HCT116 (cell line): ENCODE results near the gene RENBP. TPM values are rescaled to one million over a fixed set of nuclear protein-coding genes. Genes with fewer than 3 reads are reported as not detected.

Source experiments
- ATAC-seq: fragments of 200-7000 bp; cut with Tn5 transposase; 2 replicates; pipeline ENCODE4 v1.9.1; 2020; ENCODE audit warnings: mild to moderate bottlenecking, moderate library complexity
- BruUV-seq: library from RNA; stranded (reverse); fragments of 400-500 nt; replicated peaks from 2 replicates; lab custom pipeline; 2021; lab: Mats Ljungman, UMichigan
- CTCF ChIA-PET: fragments of 300-600 bp; sonication (Branson Sonifier 250); formaldehyde crosslinking; loops from one replicate; lab custom pipeline; 2021; ENCODE audit warnings: antibody characterized with exemption; lab: Charles Lee
- POLR2A ChIA-PET: fragments of 300-600, 350-600 bp; sonication (Branson Sonifier 250); formaldehyde crosslinking; loops from one replicate; lab custom pipeline; 2021; ENCODE audit warnings: antibody characterized with exemption; lab: Charles Lee
- RAD21 ChIA-PET, 2 experiments: fragments of 300-600 bp; sonication (Branson Sonifier 250); formaldehyde crosslinking; loops; one replicate each; lab custom pipeline; 2023; ENCODE audit warnings: low total read pairs in 2 of 2; ENCODE audit not compliant: uncharacterized antibody in 2 of 2, unreplicated experiment in 2 of 2, low non-redundant PET in 1 of 2; lab: Charles Lee
- DNase-seq: peaks from one replicate; pipeline ENCODE4 v3.0.0-alpha.2; 2010; ENCODE audit warnings: low read depth, low spot score
- H2AFZ ChIP-seq: fragments of 200-600 bp; shearing (Covaris generic), sonication (generic); 2 replicates; pipeline ENCODE4 v1.6.1; 2017; ENCODE audit warnings: low read depth, mixed run types, mixed read lengths, antibody characterized with exemption, low read length; ENCODE audit not compliant: poor library complexity, severe bottlenecking
- H3K27ac ChIP-seq: 2 replicates; pipeline ENCODE4 v1.5.1; 2012; ENCODE audit warnings: low read depth, low read length
- H3K27me3 ChIP-seq: fragments of 200-600 bp; sonication (generic); 2 replicates; pipeline ENCODE4 v1.6.1; 2016; ENCODE audit warnings: mixed run types, low read length, mixed read lengths; ENCODE audit not compliant: insufficient read depth
- H3K36me3 ChIP-seq, 2 experiments: fragments of 200-500 bp in 1 of 2; fragments of 200-600 bp in 1 of 2; sonication (Bioruptor generic) in 1 of 2; sonication (generic) in 1 of 2; 2 replicates each; pipeline versions ENCODE4 v1.5.1 to v1.6.1; 2014 to 2016; ENCODE audit warnings: low read length in 2 of 2, inconsistent platforms in 1 of 2, mixed read lengths in 1 of 2, mixed run types in 1 of 2; ENCODE audit not compliant: insufficient read depth in 2 of 2, control insufficient read depth in 1 of 2
- H3K4me1 ChIP-seq, 2 experiments: fragments of 200-600 bp in 1 of 2; sonication (generic) in 1 of 2; 2 replicates each; pipeline versions ENCODE4 v1.5.1 to v1.6.1; 2012 to 2017; ENCODE audit warnings: low read length in 2 of 2, inconsistent platforms in 1 of 2, mild to moderate bottlenecking in 1 of 2, mixed read lengths in 1 of 2, mixed run types in 1 of 2, moderate library complexity in 1 of 2; ENCODE audit not compliant: insufficient read depth in 2 of 2, control insufficient read depth in 1 of 2
- H3K4me2 ChIP-seq: fragments of 200-600 bp; sonication (generic); 2 replicates; pipeline ENCODE4 v1.6.1; 2017; ENCODE audit warnings: mixed run types, low read length, mixed read lengths
- H3K4me3 ChIP-seq, 2 experiments: fragments of 200-600 bp in 1 of 2; sonication (generic) in 1 of 2; replicated peaks in 1 of 2; 2 replicates each; pipeline ENCODE4 v1.5.1; 2011 to 2016; ENCODE audit warnings: low read length in 2 of 2, control low read depth in 1 of 2, low read depth in 1 of 2, mild to moderate bottlenecking in 1 of 2, mixed read lengths in 1 of 2, mixed run types in 1 of 2
- H3K79me2 ChIP-seq: fragments of 200-600 bp; sonication (generic); 2 replicates; pipeline ENCODE4 v1.6.1; 2017; ENCODE audit warnings: mild to moderate bottlenecking, mixed run types, low read length, moderate library complexity, mixed read lengths; ENCODE audit not compliant: insufficient read depth
- H3K9ac ChIP-seq: fragments of 200-600 bp; sonication (generic); 2 replicates; pipeline ENCODE4 v1.6.1; 2016; ENCODE audit warnings: low read length, mixed read lengths
- H3K9me2 ChIP-seq: fragments of 200-600 bp; sonication (generic), shearing (Covaris generic); 2 replicates; pipeline ENCODE4 v1.6.1; 2017; ENCODE audit warnings: mixed run types, mild to moderate bottlenecking, moderate library complexity; ENCODE audit not compliant: insufficient read depth
- H3K9me3 ChIP-seq, 2 experiments: fragments of 200-500 bp in 1 of 2; fragments of 200-600 bp in 1 of 2; sonication (Bioruptor generic) in 1 of 2; sonication (generic) in 1 of 2; 2 replicates each; pipeline ENCODE4 v1.6.1; 2014 to 2017; ENCODE audit warnings: low read length in 2 of 2, mixed read lengths in 2 of 2, inconsistent platforms in 1 of 2, low read depth in 1 of 2, mild to moderate bottlenecking in 1 of 2, mixed run types in 1 of 2, moderate library complexity in 1 of 2; ENCODE audit not compliant: control insufficient read depth in 1 of 2, insufficient read depth in 1 of 2
- H4K20me1 ChIP-seq: fragments of 200-600 bp; sonication (generic), shearing (Covaris generic); 2 replicates; pipeline ENCODE4 v1.6.1; 2017; ENCODE audit warnings: mixed run types, mild to moderate bottlenecking, moderate library complexity; ENCODE audit not compliant: insufficient read depth
- ATF3 ChIP-seq: IDR thresholded peaks from 2 replicates; pipeline ENCODE4 v1.6.1; 2012
- CBX3 ChIP-seq: IDR thresholded peaks from 2 replicates; pipeline ENCODE4 v1.6.1; 2012; ENCODE audit warnings: low read depth
- CTCF ChIP-seq, 3 experiments: fragments of 200-600 bp in 1 of 3; sonication (generic) in 1 of 3; IDR thresholded peaks in 2 of 3; conservative IDR thresholded peaks in 1 of 3; 2 replicates each; pipeline ENCODE4 v1.5.1; 2012 to 2017; ENCODE audit warnings: low read depth in 2 of 3, low read length in 2 of 3, antibody characterized with exemption in 1 of 3, borderline replicate concordance in 1 of 3, control low read depth in 1 of 3, mild to moderate bottlenecking in 1 of 3, mixed read lengths in 1 of 3, mixed run types in 1 of 3, moderate library complexity in 1 of 3; ENCODE audit not compliant: insufficient read depth in 1 of 3
- EGR1 ChIP-seq: IDR thresholded peaks from 2 replicates; pipeline ENCODE4 v1.6.1; 2012; ENCODE audit warnings: low read depth
- ELF1 ChIP-seq: IDR thresholded peaks from 2 replicates; pipeline ENCODE4 v1.6.1; 2012; ENCODE audit warnings: low read depth, borderline replicate concordance
- EZH2 ChIP-seq: fragments of 200-600 bp; sonication (generic); IDR thresholded peaks from 2 replicates; pipeline ENCODE4 v1.6.1; 2017; ENCODE audit warnings: antibody characterized with exemption, mixed run types
- EZH2phosphoT487 ChIP-seq: fragments of 200-600 bp; IDR thresholded peaks from 2 replicates; pipeline ENCODE4 v1.6.1; 2018; ENCODE audit warnings: antibody characterized with exemption, borderline replicate concordance
- FOSL1 ChIP-seq: IDR thresholded peaks from 2 replicates; pipeline ENCODE4 v1.6.1; 2012; ENCODE audit warnings: low read depth
- JUND ChIP-seq: IDR thresholded peaks from 2 replicates; pipeline ENCODE4 v1.6.1; 2012
- MAX ChIP-seq: IDR thresholded peaks from 2 replicates; pipeline ENCODE4 v1.6.1; 2012
- POLR2A ChIP-seq: IDR thresholded peaks from 2 replicates; pipeline ENCODE4 v1.7.0; 2011; ENCODE audit warnings: borderline replicate concordance; ENCODE audit not compliant: insufficient read depth, insufficient read length; ENCODE audit errors: extremely low read depth
- POLR2AphosphoS5 ChIP-seq: IDR thresholded peaks from 2 replicates; pipeline ENCODE4 v1.6.1; 2011; ENCODE audit warnings: mild to moderate bottlenecking, low read depth, low read length, moderate library complexity
- RAD21 ChIP-seq: IDR thresholded peaks from 2 replicates; pipeline ENCODE4 v1.6.1; 2012; ENCODE audit warnings: low read depth, mild to moderate bottlenecking
- REST ChIP-seq: IDR thresholded peaks from 2 replicates; pipeline ENCODE4 v1.6.1; 2012; ENCODE audit warnings: low read depth
- SP1 ChIP-seq: IDR thresholded peaks from 2 replicates; pipeline ENCODE4 v1.6.1; 2012; ENCODE audit warnings: low read depth
- TCF7L2 ChIP-seq: IDR thresholded peaks from 2 replicates; pipeline ENCODE4 v1.7.0; 2011; ENCODE audit warnings: borderline replicate concordance, inconsistent platforms; ENCODE audit not compliant: insufficient read depth, insufficient read length; ENCODE audit errors: extremely low read depth
- YY1 ChIP-seq: IDR thresholded peaks from 2 replicates; pipeline ENCODE4 v1.6.1; 2011; ENCODE audit warnings: low read length, low read depth, moderate library complexity, mild to moderate bottlenecking; ENCODE audit not compliant: insufficient replicate concordance; ENCODE audit errors: extremely low read depth
- ZBTB33 ChIP-seq: IDR thresholded peaks from 2 replicates; pipeline ENCODE4 v1.6.1; 2011; ENCODE audit warnings: mild to moderate bottlenecking, low read length, moderate library complexity; ENCODE audit not compliant: insufficient replicate concordance; ENCODE audit errors: extremely low read depth
- ZFX ChIP-seq: fragments of 450-650 bp; IDR thresholded peaks from 2 replicates; pipeline ENCODE4 v1.6.1; 2017
- ZNF274 ChIP-seq: fragments of 200-500 bp; sonication (Bioruptor generic); IDR thresholded peaks from 2 replicates; pipeline ENCODE4 v1.6.1; 2014; ENCODE audit warnings: mild to moderate bottlenecking, low read depth, low read length, inconsistent platforms
- intact Hi-C: fragments of 100-400 bp; cut with micrococcal nuclease; formaldehyde crosslinking; loops from 2 replicates; pipeline ENCODE4 v1.10.0; 2022
- total RNA-seq: library from RNA; stranded (reverse); gene quantifications from one replicate; pipeline ENCODE4 v1.2.1, GENCODE V29; 2021; ENCODE audit not compliant: unreplicated experiment

The RENBP gene
- total RNA-seq, 1 experiment from 2014 or later = 1.3 TPM

- H3K9me2 ChIP-seq = no peaks in the 10 kb centered on the region
- intact Hi-C loops = no loop called here
- no peak overlapping the region for H3K4me2 ChIP-seq
- H3K79me2 ChIP-seq = no peaks in the 10 kb centered on the region
- DNase-seq (no peak), ATAC-seq (no peak)
- no peak overlapping the region for H3K9ac ChIP-seq
- H4K20me1 ChIP-seq = no peaks in the 10 kb centered on the region
- TF ChIP-seq ZBTB33 = no peak
- no peak for TF ChIP-seq ATF3
- TF ChIP-seq REST = no peak
- TF ChIP-seq POLR2AphosphoS5 = no peak
- no peak for TF ChIP-seq SP1
- no peak for TF ChIP-seq ZNF274
- no peak for TF ChIP-seq RAD21
- no peak for TF ChIP-seq YY1
- no peak for TF ChIP-seq EZH2
- no peak for TF ChIP-seq POLR2A
- TF ChIP-seq FOSL1 = no peak
- no peak for TF ChIP-seq EGR1
- TF ChIP-seq ELF1 = no peak
- TF ChIP-seq CTCF (IDR thresholded peaks at IDR 0.05 in 2 of 3, conservative IDR thresholded peaks at IDR 0.05 in 1 of 3; ENCODE audit: borderline replicate concordance in 1 of 3, insufficient read depth in 1 of 3, low read depth in 2 of 3, low read length in 2 of 3) = no peak
- TF ChIP-seq TCF7L2 = no peak
- TF ChIP-seq MAX = no peak
- no peak for TF ChIP-seq CBX3
- TF ChIP-seq ZFX = no peak
- no peak for TF ChIP-seq EZH2phosphoT487
- TF ChIP-seq JUND = no peak
- peaks cover 6 to 23% of the 10 kb centered on the region in 2 experiments; a peak in 2 of 4 replicates for H3K4me1 ChIP-seq
- no peak overlapping the region for H3K27ac ChIP-seq
- POLR2A ChIA-PET = no interaction called here
- no peaks in the 10 kb centered on the region for H3K27me3 ChIP-seq
- RAD21 ChIA-PET = no interaction called here
- no peaks in the 10 kb centered on the region for H3K36me3 ChIP-seq
- H3K4me3 ChIP-seq = no peak overlapping the region
- no peaks in the 10 kb centered on the region for H3K9me3 ChIP-seq
- CTCF ChIA-PET = no interaction called here
- BruUV-seq = no TSS peak
- no peak overlapping the region for H2AFZ ChIP-seq
These were observed 42.1 kb downstream of the RENBP start for GRCh38 chrX:153902385-153902784.
